ENCODE results near the gene PTPN23. TPM values are rescaled to one million over a fixed set of nuclear protein-coding genes. Genes with fewer than 3 reads are reported as not detected.

Gene PTPN23
- total RNA-seq, 2 experiments from 2014 or later: 25.9 to 29.4 TPM

- Mint-ChIP-seq H3K4me3 (no peak overlapping the region), H3K9me3 (ENCODE audit: low read depth) (no peaks in the 10 kb centered on the region), H3K36me3 (ENCODE audit: low read depth) (peaks cover 10% of the 10 kb centered on the region), H3K27ac (peak overlapping the region; percentile 20), H3K27me3 (no peaks in the 10 kb centered on the region), H3K4me1 (peaks cover 20% of the 10 kb centered on the region)
- no peak for ATAC-seq
- intact Hi-C loops (cut with DNase I, micrococcal nuclease): no loop called here
- ChIA-PET CTCF (interaction anchor here (1.0 to 1.3 kb wide), 2 partner anchors 27 to 36 kb away, joined by 3 read pairs; no protein-coding TSS in a partner anchor), POLR2A (no interaction called here)
- DNase-seq: no peak
Observed at GRCh38 chr3:47394140-47394870, 13.5 kb downstream of the PTPN23 start.

GRCh38 chr3:47394881-47395280 lies 14.1 kb downstream of the PTPN23 start:
- ATAC-seq (no peak), DNase-seq (no peak)
- Mint-ChIP-seq H3K4me3 (no peak overlapping the region), H3K27ac (no peak overlapping the region), H3K4me1 (peaks cover 22% of the 10 kb centered on the region), H3K27me3 (no peaks in the 10 kb centered on the region), H3K9me3 (ENCODE audit: low read depth) (no peaks in the 10 kb centered on the region), H3K36me3 (ENCODE audit: low read depth) (peaks cover 12% of the 10 kb centered on the region)
- POLR2A ChIA-PET: no interaction called here
- CTCF ChIA-PET: interaction anchor here (1.0 to 1.3 kb wide), 2 partner anchors 26 to 36 kb away, joined by 3 read pairs; no protein-coding TSS in a partner anchor
- intact Hi-C loops (cut with DNase I, micrococcal nuclease): no loop called here

- ATAC-seq: no peak
- H3K4me1 Mint-ChIP-seq: peaks cover 19% of the 10 kb centered on the region
- intact Hi-C loops (cut with DNase I, micrococcal nuclease): no loop called here
- no peak for DNase-seq
- H3K9me3 Mint-ChIP-seq (ENCODE audit: low read depth): no peaks in the 10 kb centered on the region
- ChIA-PET CTCF (interaction anchor here (0.6 to 1.3 kb wide), 2 partner anchors 22 to 512 kb away, joined by 3 read pairs; no protein-coding TSS in a partner anchor), POLR2A (no interaction called here)
- no peaks in the 10 kb centered on the region for H3K27me3 Mint-ChIP-seq
- H3K36me3 Mint-ChIP-seq (ENCODE audit: low read depth): peaks cover 13% of the 10 kb centered on the region
- H3K4me3 Mint-ChIP-seq: no peak overlapping the region
- no peak overlapping the region for H3K27ac Mint-ChIP-seq
Observed at GRCh38 chr3:47398228-47398627, 17.4 kb downstream of the PTPN23 start.

GRCh38 chr3:47399016-47399415 lies 18.2 kb downstream of the PTPN23 start:
- CTCF ChIA-PET: interaction anchor here (0.6 to 1.3 kb wide), 3 partner anchors 21 to 511 kb away, joined by 3 read pairs; no protein-coding TSS in a partner anchor
- POLR2A ChIA-PET: no interaction called here
- Mint-ChIP-seq H3K36me3 (ENCODE audit: low read depth) (peaks cover 13% of the 10 kb centered on the region), H3K27me3 (no peaks in the 10 kb centered on the region), H3K4me3 (no peak overlapping the region), H3K4me1 (peaks cover 18% of the 10 kb centered on the region), H3K9me3 (ENCODE audit: low read depth) (no peaks in the 10 kb centered on the region), H3K27ac (peak overlapping the region; percentile 13)
- no peak for ATAC-seq
- intact Hi-C loops (cut with DNase I, micrococcal nuclease): no loop called here
- DNase-seq: no peak

GRCh38 chr3:47399531-47400270 lies 18.9 kb downstream of the PTPN23 start:
- no peaks in the 10 kb centered on the region for H3K9me3 Mint-ChIP-seq (ENCODE audit: low read depth)
- H3K4me3 Mint-ChIP-seq: no peak overlapping the region
- CTCF ChIA-PET: interaction anchor here (0.8 kb wide), 1 partner anchor 21 kb away, joined by 3 read pairs; no protein-coding TSS in a partner anchor
- no peak for DNase-seq
- no peaks in the 10 kb centered on the region for H3K27me3 Mint-ChIP-seq
- peaks cover 16% of the 10 kb centered on the region for H3K4me1 Mint-ChIP-seq
- peaks cover 13% of the 10 kb centered on the region for H3K36me3 Mint-ChIP-seq (ENCODE audit: low read depth)
- POLR2A ChIA-PET: interaction anchor here (0.6 kb wide), 1 partner anchor 22 kb away, joined by 11 read pairs; no protein-coding TSS in a partner anchor
- H3K27ac Mint-ChIP-seq: peak overlapping the region; percentile 13
- ATAC-seq: no peak
- intact Hi-C loops (cut with DNase I, micrococcal nuclease): no loop called here

GRCh38 chr3:47404431-47404876 lies 23.6 kb downstream of the PTPN23 start:
- H3K4me1 Mint-ChIP-seq: no peaks in the 10 kb centered on the region
- H3K4me3 Mint-ChIP-seq: no peak overlapping the region
- ChIA-PET CTCF (interaction anchor here (0.7 kb wide), 1 partner anchor 372 kb away, joined by 4 read pairs; no protein-coding TSS in a partner anchor), POLR2A (no interaction called here)
- no peak overlapping the region for H3K27ac Mint-ChIP-seq
- DNase-seq (no peak), ATAC-seq (no peak)
- intact Hi-C loops (cut with DNase I, micrococcal nuclease): no loop called here
- peaks cover 7% of the 10 kb centered on the region for H3K36me3 Mint-ChIP-seq (ENCODE audit: low read depth)
- H3K9me3 Mint-ChIP-seq (ENCODE audit: low read depth): no peaks in the 10 kb centered on the region
- H3K27me3 Mint-ChIP-seq: no peaks in the 10 kb centered on the region

- Mint-ChIP-seq H3K9me3 (ENCODE audit: low read depth) (no peaks in the 10 kb centered on the region), H3K27me3 (no peaks in the 10 kb centered on the region), H3K4me1 (no peaks in the 10 kb centered on the region), H3K27ac (no peak overlapping the region), H3K4me3 (no peak overlapping the region), H3K36me3 (ENCODE audit: low read depth) (peaks cover 5% of the 10 kb centered on the region)
- ATAC-seq (no peak), DNase-seq (no peak)
- ChIA-PET CTCF (interaction anchor here (0.7 kb wide), 1 partner anchor 373 kb away, joined by 4 read pairs; no protein-coding TSS in a partner anchor), POLR2A (no interaction called here)
- intact Hi-C loops (cut with DNase I, micrococcal nuclease): no loop called here
Observed at GRCh38 chr3:47404955-47405790, 24.4 kb downstream of the PTPN23 start.

GRCh38 chr3:47405820-47406761 lies 25.3 kb downstream of the PTPN23 start:
- H3K4me3 Mint-ChIP-seq: no peak overlapping the region
- no peak for DNase-seq
- no peak for ATAC-seq
- intact Hi-C loops (cut with DNase I, micrococcal nuclease): no loop called here
- H3K27ac Mint-ChIP-seq: no peak overlapping the region
- H3K4me1 Mint-ChIP-seq: no peaks in the 10 kb centered on the region
- CTCF ChIA-PET: no interaction called here
- no peaks in the 10 kb centered on the region for H3K9me3 Mint-ChIP-seq (ENCODE audit: low read depth)
- peaks cover 5% of the 10 kb centered on the region for H3K36me3 Mint-ChIP-seq (ENCODE audit: low read depth)
- POLR2A ChIA-PET: no interaction called here
- no peaks in the 10 kb centered on the region for H3K27me3 Mint-ChIP-seq

- no peak for DNase-seq
- Mint-ChIP-seq H3K36me3 (ENCODE audit: low read depth) (peaks cover 7% of the 10 kb centered on the region), H3K4me1 (no peaks in the 10 kb centered on the region), H3K27me3 (no peaks in the 10 kb centered on the region), H3K27ac (no peak overlapping the region), H3K9me3 (ENCODE audit: low read depth) (no peaks in the 10 kb centered on the region), H3K4me3 (no peak overlapping the region)
- ChIA-PET POLR2A (no interaction called here), CTCF (interaction anchor here (0.5 kb wide), 1 partner anchor 651 kb away, joined by 3 read pairs; no protein-coding TSS in a partner anchor)
- peak; percentile 18 for ATAC-seq
- intact Hi-C loops (cut with DNase I, micrococcal nuclease): no loop called here
Observed at GRCh38 chr3:47406762-47407149, 25.9 kb downstream of the PTPN23 start.

- no peak for DNase-seq
- intact Hi-C loops (cut with DNase I, micrococcal nuclease): no loop called here
- no peak overlapping the region for H3K27ac Mint-ChIP-seq
- ATAC-seq: peak; percentile 10
- no peak overlapping the region for H3K4me3 Mint-ChIP-seq
- no peaks in the 10 kb centered on the region for H3K27me3 Mint-ChIP-seq
- H3K4me1 Mint-ChIP-seq: no peaks in the 10 kb centered on the region
- H3K9me3 Mint-ChIP-seq (ENCODE audit: low read depth): no peaks in the 10 kb centered on the region
- CTCF ChIA-PET: interaction anchor here (0.5 kb wide), 1 partner anchor 651 kb away, joined by 3 read pairs; no protein-coding TSS in a partner anchor
- POLR2A ChIA-PET: no interaction called here
- peaks cover 8% of the 10 kb centered on the region for H3K36me3 Mint-ChIP-seq (ENCODE audit: low read depth)
Observed at GRCh38 chr3:47407237-47407636, 26.4 kb downstream of the PTPN23 start.
